Small intestine (tissue), 7 donors: ENCODE results near the gene UNC80. TPM values are rescaled to one million over a fixed set of nuclear protein-coding genes. Genes with fewer than 3 reads are reported as not detected.
"Not testable (repeated sequence)": the region's sequence is repeated elsewhere in the genome, so short reads cannot be mapped to it uniquely, and the experiment has no call there.

Experiments used
- DNase-seq, 2 donors: peaks; one replicate each; pipeline versions ENCODE4 v3.0.0 to v3.0.0-alpha.2; 2013
- FAIRE-seq: peaks from 2 replicates; lab custom pipeline; 2012; peaks lifted over from hg19 to GRCh38; lab: Jason Lieb, UNC
- H3K27ac ChIP-seq, 3 donors: one replicate each; pipeline ENCODE4 v1.5.1; 2013; ENCODE audit warnings: low read length in 2 of 3, mild to moderate bottlenecking in 2 of 3, control low read depth in 1 of 3, inconsistent platforms in 1 of 3, low read depth in 1 of 3, moderate library complexity in 1 of 3
- H3K27me3 ChIP-seq, 3 donors: one replicate each; pipeline ENCODE4 v1.6.1; 2013; ENCODE audit warnings: low read length in 3 of 3, inconsistent platforms in 1 of 3; ENCODE audit not compliant: control insufficient read depth in 3 of 3, insufficient read depth in 3 of 3
- H3K36me3 ChIP-seq, 3 donors: one replicate each; pipeline ENCODE4 v1.6.1; 2013; ENCODE audit warnings: low read length in 3 of 3, inconsistent platforms in 1 of 3, low read depth in 1 of 3, mild to moderate bottlenecking in 1 of 3, moderate library complexity in 1 of 3; ENCODE audit not compliant: control insufficient read depth in 3 of 3, insufficient read depth in 2 of 3
- H3K4me1 ChIP-seq, 3 donors: one replicate each; pipeline ENCODE4 v1.6.1; 2013; ENCODE audit warnings: low read length in 2 of 3, inconsistent platforms in 1 of 3, low read depth in 1 of 3, mild to moderate bottlenecking in 1 of 3, moderate library complexity in 1 of 3; ENCODE audit not compliant: control insufficient read depth in 3 of 3, insufficient read depth in 2 of 3
- H3K4me3 ChIP-seq, 3 donors: one replicate each; pipeline ENCODE4 v1.5.1; 2013; ENCODE audit warnings: low read length in 3 of 3, control low read depth in 1 of 3, inconsistent platforms in 1 of 3, low read depth in 1 of 3, mild to moderate bottlenecking in 1 of 3, moderate library complexity in 1 of 3
- H3K9me3 ChIP-seq, 2 donors: one replicate each; pipeline ENCODE4 v1.6.1; 2013; ENCODE audit warnings: low read depth in 1 of 2, low read length in 1 of 2; ENCODE audit not compliant: control insufficient read depth in 2 of 2, insufficient read depth in 1 of 2
- WGBS, 3 donors: extraction: QIAGEN DNeasy Blood & Tissue Kit; methylation state at CpG; one replicate each; pipeline ENCODE4 v1.1.7; 2013; 5-methylcytosine and 5-hydroxymethylcytosine counted together
- polyA plus RNA-seq, 4 donors: library from polyadenylated mRNA; stranded (reverse) in 3 of 4; unstranded in 1 of 4; fragments of 200-250 nt in 3 of 4; fragments of 120-200 nt in 1 of 4; gene quantifications; one replicate each; pipeline versions ENCODE4 v1.2.1 to v1.2.3, GENCODE V29; 2013
- donor health status: healthy with polysubstance abuse.
- donor health status: control.
- donor health status: control.
- donor health status: Bipolar disorder and iron deficiency.
- donor health status: healthy.

The UNC80 gene
- polyA plus RNA-seq, 4 donors: 0.27 to 0.40 (median 0.33) TPM; not detected in 1

GRCh38 chr2:209788925-209789324 is 17.3 kb downstream of the UNC80 start:
- Histone ChIP-seq H3K4me3 (no peak overlapping the region), H3K9me3 (no peaks in the 10 kb centered on the region), H3K27me3 (no peaks in the 10 kb centered on the region), H3K36me3 (no peaks in the 10 kb centered on the region), H3K4me1 (no peaks in the 10 kb centered on the region), H3K27ac (no peak overlapping the region)
- no peak for DNase-seq
- WGBS, 3 donors: 57 to 69% (median 63%) methylated on average over 1 of the region's 1 CpG
- FAIRE-seq: no peak

- WGBS, 3 donors: 13 to 40% (median 18%) methylated on average over 6 of the region's 6 CpGs
- peak overlapping the region in 1 of 3 donors; percentile 35 for H3K4me3 ChIP-seq
- no peaks in the 10 kb centered on the region for H3K9me3 ChIP-seq
- no peaks in the 10 kb centered on the region for H3K27me3 ChIP-seq
- FAIRE-seq (no peak), DNase-seq (peak in 1 of 2 donors; percentile 63)
- H3K36me3 ChIP-seq: no peaks in the 10 kb centered on the region
- H3K4me1 ChIP-seq: no peaks in the 10 kb centered on the region
- H3K27ac ChIP-seq: no peak overlapping the region
Measured at GRCh38 chr2:209790066-209790728, 18.6 kb downstream of the UNC80 start.

DNA sequence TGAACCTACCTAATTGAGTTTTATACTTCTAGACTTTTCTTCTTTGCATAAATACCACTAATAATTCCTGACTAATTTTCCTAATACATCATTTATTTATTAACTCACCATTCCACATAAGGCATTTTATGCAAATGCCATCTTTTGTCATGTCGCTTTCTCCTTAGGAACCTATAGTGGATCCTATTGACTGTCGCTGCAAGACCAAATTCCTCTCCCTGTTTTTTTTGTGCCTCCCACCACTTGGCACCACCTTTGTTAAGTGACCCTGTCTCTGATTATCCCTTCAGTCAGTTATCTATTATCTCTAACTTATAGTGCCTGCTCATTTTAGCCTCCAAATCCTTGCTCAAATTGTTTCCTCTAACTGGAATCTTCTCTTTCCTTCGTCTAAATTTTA is 19.5 kb downstream of the UNC80 start:
- WGBS, 3 donors: 83 to 93% (median 86%) methylated on average over 3 of the region's 3 CpGs
- Histone ChIP-seq H3K27ac (no peak overlapping the region), H3K27me3 (no peaks in the 10 kb centered on the region), H3K4me1 (no peaks in the 10 kb centered on the region), H3K4me3 (no peak overlapping the region), H3K36me3 (no peaks in the 10 kb centered on the region), H3K9me3 (no peaks in the 10 kb centered on the region)
- FAIRE-seq: no peak
- no peak for DNase-seq

DNA sequence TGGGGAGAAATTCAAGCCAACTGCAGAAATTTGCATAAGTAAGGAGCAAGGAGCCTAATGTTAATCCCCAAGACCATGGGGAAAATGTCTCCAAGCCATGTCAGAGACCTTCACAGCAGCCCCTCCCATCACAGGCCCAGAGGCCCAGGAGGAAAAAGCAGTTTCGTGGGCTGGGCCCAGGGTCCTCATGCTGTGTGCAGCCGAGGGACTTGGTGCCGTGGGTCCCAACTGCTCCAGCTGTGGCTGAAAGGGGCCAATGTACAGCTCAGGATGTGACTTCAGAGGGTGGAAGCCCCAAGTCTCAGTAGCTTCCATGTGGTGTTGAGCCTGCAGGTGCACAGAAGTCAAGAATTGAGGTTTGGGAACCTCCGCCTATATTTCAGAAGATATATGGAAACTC is 23.8 kb downstream of the UNC80 start:
- H3K27me3 ChIP-seq, H3K9me3 ChIP-seq, FAIRE-seq, H3K27ac ChIP-seq, DNase-seq, H3K36me3 ChIP-seq, H3K4me3 ChIP-seq, H3K4me1 ChIP-seq: not testable (repeated sequence)
- 84 to 96% (median 84%) methylated on average over 4 of the region's 4 CpGs for WGBS, 3 donors

DNA sequence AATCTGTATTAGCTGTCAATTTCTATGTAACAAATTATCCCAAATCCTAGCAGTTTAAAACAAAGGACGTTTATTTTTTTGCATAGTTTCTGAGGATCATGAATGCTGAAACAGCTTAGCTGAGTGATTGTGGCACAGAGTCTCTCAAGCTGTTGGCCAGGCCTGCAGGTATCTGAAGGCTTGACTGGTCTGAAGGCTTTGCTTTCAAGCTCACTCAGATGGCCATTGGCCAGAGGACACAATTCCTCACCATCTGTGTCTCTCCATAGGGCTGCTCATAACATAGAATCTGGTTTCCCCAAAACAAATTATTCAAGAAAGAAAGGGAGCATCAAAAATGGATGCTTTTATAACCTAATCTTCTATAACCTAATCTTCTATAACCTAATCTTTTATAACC is 33.7 kb downstream of the UNC80 start:
- Histone ChIP-seq H3K36me3 (no peaks in the 10 kb centered on the region), H3K27me3 (no peaks in the 10 kb centered on the region), H3K4me3 (no peak overlapping the region), H3K9me3 (peaks cover 0 to 4% of the 10 kb centered on the region in 2 donors), H3K4me1 (no peaks in the 10 kb centered on the region), H3K27ac (no peak overlapping the region)
- no peak for DNase-seq
- 53 to 61% (median 53%) methylated on average over 1 of the region's 1 CpG for WGBS, 3 donors
- no peak for FAIRE-seq

- DNase-seq (no peak), FAIRE-seq (no peak)
- Histone ChIP-seq H3K4me1 (no peaks in the 10 kb centered on the region), H3K9me3 (peaks cover 0 to 4% of the 10 kb centered on the region in 2 donors), H3K27me3 (no peaks in the 10 kb centered on the region), H3K36me3 (no peaks in the 10 kb centered on the region), H3K27ac (no peak overlapping the region), H3K4me3 (no peak overlapping the region)
- 55 to 64% (median 64%) methylated on average over 3 of the region's 3 CpGs for WGBS, 3 donors
Measured at GRCh38 chr2:209806318-209806717, 34.7 kb downstream of the UNC80 start.

GRCh38 chr2:209808521-209808920 is 36.9 kb downstream of the UNC80 start:
- FAIRE-seq (no peak), DNase-seq (no peak)

DNA sequence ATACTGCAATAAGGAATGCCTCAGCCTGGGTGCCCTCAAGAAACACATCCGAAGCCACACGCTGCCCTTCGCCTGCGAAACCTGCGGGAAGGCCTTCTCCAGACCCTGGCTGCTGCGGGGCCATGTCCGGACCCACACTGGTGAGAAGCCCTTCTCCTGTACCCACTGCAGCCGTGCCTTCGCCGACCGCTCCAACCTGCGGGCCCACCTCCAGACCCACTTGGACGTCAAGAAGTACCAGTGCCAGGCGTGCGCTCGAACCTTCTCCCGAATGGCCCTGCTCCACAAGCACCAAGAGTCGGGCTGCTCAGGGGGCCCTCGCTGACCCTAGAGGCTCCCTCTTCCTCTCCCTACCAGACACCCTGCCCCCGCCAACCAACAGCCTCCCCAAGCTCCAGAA is 37.6 kb downstream of the UNC80 start:
- 97 to 98% (median 98%) methylated on average over 20 of the region's 20 CpGs for WGBS, 3 donors
- H3K9me3 ChIP-seq: peaks cover 0 to 4% of the 10 kb centered on the region in 2 donors
- H3K27ac ChIP-seq: no peak overlapping the region
- FAIRE-seq (no peak), DNase-seq (no peak)
- H3K36me3 ChIP-seq: no peaks in the 10 kb centered on the region
- no peak overlapping the region for H3K4me3 ChIP-seq
- H3K27me3 ChIP-seq: no peaks in the 10 kb centered on the region
- H3K4me1 ChIP-seq: no peaks in the 10 kb centered on the region

More at GRCh38 chr2:209808521-209808920, 36.9 kb downstream of the UNC80 start:
- Histone ChIP-seq H3K27ac (no peak overlapping the region), H3K4me1 (no peaks in the 10 kb centered on the region), H3K36me3 (no peaks in the 10 kb centered on the region), H3K27me3 (no peaks in the 10 kb centered on the region), H3K4me3 (no peak overlapping the region), H3K9me3 (peaks cover 0 to 4% of the 10 kb centered on the region in 2 donors)
- WGBS, 3 donors: 97 to 98% (median 97%) methylated on average over 23 to 24 of the region's 24 CpGs

DNA sequence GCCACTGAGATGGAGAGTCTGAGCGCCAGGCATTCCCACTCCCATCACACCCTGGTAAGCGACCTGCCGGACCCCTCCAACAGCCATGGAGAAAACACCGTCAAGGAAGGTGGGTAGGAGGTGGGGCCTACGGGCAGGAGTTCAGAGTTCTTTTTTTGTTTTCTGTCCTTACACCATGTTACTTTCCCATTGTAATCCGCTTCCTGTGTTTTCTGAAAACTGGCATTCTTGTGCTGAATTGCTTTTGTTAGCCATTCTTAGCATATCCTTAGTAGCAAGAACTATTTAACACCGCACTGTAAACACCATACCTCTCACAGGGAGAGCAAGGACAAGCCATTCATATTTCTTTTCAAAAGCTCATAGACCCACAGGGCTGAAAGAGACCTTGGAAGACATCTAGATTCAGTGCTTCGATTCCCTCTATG is 46.2 kb downstream of the UNC80 start:
- no peaks in the 10 kb centered on the region for H3K27me3 ChIP-seq
- H3K9me3 ChIP-seq: no peaks in the 10 kb centered on the region
- H3K4me1 ChIP-seq: no peaks in the 10 kb centered on the region
- 51 to 63% (median 58%) methylated on average over 8 of the region's 8 CpGs for WGBS, 3 donors
- H3K4me3 ChIP-seq: no peak overlapping the region
- FAIRE-seq (no peak), DNase-seq (no peak)
- no peaks in the 10 kb centered on the region for H3K36me3 ChIP-seq
- H3K27ac ChIP-seq: no peak overlapping the region
